Activated gamma-delta T cell treated with anti-CD3 and anti-CD28 coated beads, Interleukin-2, amount 50 U/mL, for 16 hours (primary cell): Measurements from ENCODE around the gene SMAP2.
"Not testable (repeated sequence)": the region's sequence is repeated elsewhere in the genome, so short reads cannot be mapped to it uniquely, and the experiment has no call there.

Experiments used
- DNase-seq: peaks from one replicate; pipeline ENCODE4 v3.0.0-alpha.2; 2020; ENCODE audit warnings: low read depth

SMAP2 gene

DNA sequence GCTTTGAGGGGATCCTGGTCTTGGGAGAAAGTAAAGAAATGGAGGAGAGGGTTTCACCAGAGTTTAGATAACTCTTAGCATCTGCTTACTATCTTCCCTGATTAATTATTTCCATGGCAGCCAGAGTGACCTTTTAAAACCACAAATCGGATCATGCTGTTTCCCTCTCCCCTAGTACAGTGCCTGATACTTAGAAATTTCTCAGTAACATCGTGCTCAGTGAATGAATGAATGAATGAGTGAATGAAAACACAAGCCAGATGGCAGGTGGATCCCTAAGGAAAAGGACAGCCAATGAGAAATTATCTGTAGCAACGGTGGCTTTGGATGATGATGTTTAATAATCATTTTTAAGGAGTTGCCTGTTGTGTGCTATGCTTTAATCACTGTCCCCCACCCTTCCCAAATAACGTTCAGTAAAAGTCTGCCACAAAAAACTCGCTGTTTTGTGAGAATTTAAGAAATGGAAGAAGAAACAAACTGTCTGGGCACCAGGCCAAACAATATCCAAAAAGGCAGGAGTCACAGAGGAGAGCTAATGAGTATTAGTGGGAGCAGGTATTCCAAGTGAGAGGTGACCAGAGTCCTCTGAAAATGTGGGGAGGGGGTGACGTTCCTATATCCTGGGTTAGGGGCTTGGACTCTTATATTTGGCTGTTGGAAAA lies 737 bp upstream of the SMAP2 start:
- no peak for DNase-seq

DNA sequence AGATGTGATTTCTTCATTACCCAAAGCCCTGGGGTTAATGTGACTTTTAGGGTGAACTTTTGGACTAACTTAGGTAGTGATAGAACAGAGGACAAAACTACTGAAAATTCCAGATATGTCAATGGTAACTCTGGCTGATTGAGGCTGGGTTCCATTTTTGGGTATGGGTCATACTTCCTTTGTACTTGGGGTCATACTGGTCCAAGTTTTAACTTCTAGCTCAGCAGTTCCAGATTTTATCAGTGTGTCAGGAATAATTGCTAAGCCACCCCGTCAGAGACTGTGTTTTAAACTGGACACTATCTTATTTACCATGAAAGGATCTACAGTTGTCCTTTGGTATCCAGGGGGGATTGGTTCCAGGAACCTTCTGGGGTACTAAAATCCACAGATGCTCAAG lies 4.0 kb downstream of the SMAP2 start:
- DNase-seq: no peak

DNA sequence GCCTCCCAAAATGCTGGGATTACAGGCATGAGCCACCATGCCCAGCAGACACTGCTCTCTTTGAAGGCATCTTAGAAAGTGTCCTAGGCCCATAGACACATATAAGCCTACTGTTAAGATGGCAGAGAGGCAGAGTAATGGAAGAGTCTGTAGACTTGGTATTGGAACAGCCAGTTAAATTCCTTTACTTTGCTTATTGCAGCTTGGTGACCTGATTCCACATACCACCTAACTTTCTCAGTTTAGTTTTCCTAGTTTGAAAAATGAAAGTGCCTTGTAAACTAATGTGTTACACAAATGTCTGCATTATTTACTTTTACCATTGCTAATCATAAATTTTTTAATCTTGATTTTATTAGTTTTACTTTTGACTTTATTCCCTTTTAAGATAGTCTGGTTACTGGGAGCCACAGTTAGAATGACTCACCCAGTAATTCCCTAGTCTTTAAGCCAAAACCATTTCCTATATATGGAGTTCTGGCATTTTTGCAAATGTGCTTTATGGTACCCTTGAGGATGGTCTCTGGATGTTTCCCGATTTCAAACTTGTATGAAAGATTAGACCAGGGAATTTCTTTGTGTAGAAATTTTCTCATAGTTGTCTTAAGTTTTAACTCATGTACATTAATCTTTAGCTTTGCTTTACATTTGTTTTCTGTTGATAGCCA lies 6.4 kb downstream of the SMAP2 start:
- DNase-seq: no peak

DNA sequence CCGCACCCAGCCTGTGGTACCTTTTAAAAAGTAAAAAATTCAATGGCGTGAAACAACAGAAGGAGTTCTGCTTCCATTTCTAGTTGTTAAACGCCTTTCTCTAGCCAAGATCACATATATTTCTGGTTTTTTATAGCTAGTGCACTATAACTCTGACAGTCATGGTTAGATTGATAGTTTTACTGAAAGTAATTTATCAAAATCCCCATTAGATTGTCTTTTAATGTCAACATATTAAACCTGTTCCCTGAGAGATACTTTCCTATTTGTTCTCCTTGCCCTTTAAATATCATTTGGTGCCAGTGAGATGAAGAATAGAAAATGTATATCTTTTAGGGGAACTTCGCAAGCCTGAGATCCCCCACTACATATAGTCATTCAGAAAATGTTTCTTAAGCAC lies 7.3 kb downstream of the SMAP2 start:
- no peak for DNase-seq

DNA sequence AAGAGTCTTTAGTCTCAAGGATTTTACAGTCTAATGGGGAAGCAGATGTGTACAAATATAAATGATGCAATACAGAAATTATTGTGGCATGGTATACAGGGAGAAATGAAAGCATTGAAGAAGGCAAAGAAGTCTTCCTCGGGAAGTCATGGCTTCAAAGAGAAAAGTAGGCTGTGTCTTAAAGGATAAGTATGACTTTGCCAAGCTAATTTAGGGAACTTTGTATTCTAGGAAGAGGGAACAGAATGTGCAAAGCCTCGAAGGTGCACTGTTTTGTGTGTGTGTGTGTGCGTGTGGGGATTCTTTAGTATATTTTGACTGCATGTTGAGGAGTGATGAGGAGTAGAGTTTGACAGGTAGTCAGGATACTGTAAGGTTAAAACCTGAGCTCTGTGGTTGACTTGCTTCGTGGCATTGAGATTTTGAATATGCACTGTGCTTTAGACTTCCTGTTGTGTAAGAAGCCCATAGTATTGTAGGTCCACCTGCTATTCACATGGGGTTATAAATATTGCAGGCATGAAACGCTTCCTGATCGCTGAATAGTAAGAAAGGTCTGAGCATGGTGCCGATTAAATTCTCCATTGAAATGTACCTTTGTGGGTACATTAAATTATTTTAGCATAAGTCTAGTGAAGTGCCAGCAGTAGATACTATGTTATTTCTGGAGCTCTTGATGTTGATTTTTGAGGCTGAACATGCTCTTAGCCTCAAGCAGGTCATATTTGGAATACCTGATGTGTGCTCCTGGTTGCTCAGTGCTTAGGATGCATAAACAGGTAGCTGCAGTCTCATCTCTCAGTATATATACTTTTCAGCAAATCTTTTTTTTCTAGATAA lies 8.0 kb downstream of the SMAP2 start:
- DNase-seq: no peak

DNA sequence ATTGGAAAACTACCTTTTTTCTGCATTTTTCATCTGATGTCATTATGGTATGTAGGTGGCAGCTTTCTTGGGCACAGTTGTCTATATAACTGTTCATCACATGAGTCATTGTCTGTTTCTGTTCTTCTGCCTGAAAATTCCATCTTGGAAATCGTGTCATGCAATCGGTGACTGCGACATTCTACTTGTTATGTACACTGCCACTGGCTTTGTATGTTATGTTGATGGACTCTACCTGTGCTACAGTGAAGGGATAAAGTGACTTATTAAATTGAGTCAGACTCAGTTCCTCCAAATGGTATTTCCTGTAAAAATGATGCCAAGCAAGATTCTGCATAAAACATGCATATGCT lies 8.6 kb downstream of the SMAP2 start:
- DNase-seq: no peak

DNA sequence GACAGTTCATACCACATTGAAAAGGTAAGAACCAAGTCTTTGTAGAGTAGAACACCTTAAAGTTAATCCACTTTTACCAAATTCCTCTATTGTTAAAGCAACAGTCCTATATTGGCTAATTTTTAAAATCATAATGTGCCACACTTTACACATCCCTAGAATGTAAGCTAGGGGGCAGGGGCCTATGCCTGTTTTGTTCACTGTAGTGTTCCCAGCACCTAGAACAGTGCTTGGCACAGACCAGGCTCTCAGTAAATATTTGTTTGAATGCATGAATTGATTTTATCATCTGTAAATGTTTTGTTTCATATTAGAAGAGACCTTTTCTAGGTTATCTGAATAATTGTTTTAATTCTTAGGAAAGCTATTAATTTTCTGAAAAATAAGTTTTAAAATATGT lies 9.1 kb downstream of the SMAP2 start:
- DNase-seq: no peak

DNA sequence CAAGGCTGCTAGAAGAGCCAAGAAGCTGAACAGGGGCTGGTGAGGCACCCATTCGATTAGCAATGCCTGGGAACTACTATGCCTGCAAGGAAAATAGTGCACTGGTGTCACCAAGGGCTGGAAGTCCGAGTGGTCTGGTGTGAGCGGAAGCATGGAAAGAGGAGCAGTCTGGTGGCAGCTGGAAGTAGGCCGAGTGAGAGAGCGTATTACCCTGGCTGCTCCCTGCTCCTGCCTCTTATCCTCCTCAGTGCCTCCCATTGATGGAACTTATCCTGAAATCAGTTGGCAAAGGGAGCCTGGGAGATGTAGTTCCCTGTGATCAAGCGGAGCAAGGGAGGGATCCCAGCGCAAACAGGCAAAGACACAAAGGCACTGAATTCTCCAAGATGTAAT lies 9.6 kb downstream of the SMAP2 start:
- no peak for DNase-seq

DNA sequence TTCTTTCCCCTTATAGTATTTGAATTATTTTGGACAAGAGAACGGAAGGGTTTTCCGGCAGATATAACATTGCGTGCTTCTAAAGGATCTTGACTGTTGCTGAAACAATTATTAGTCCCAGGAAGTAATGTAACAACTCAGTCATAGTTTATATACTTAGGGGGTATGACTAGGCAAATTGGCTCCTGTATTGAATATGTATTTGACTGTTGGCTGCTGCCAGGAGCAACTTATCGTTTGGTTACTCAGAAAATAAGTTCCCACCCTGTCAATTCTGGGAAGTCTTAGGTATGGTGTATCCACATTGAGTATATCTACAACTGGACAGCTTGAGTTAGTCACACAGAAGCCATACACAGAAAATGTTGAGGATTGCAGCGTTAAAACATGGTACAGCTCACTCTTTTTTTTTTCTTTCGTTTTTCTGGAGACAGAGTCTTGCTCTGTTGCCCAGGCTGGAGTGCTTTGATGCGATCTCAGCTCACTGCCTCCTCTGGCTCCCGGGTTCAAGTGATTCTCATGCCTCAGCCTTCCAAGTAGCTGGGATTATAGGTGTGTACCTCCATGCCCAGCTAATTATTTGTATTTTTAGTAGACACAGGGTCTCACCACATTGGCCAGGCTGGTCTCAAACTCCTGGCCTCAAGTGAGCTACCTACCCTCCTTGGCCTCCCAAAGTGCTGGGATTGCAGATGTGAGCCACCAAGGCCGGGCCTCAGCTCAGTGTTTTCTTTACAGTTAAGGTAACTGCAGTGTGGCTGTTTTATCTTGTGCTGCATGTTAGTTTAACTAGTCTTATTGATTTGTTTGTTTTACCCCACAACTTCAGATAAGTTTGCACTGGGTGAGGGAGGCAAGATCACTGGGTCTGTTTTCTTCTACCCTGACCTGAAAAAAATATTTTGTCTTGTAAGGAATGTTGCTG lies 10.2 kb downstream of the SMAP2 start:
- no peak for DNase-seq

DNA sequence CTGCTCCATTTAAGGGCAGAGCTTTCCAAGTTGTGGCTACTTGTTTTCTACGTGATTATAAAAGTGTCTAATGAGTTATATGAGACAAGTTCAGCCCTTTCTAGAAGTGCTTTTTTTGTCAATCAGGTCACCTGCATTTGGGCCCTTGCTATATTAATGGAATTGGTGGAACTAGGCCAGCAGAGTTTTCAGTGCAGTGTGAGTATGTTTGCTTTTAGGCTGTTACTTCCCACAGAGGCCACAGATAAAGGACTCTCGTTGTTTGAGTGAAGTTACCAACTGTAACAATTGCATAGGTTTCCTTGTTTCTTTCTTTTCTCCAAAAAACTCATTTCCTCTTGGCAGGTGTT lies 10.9 kb downstream of the SMAP2 start:
- no peak for DNase-seq

DNA sequence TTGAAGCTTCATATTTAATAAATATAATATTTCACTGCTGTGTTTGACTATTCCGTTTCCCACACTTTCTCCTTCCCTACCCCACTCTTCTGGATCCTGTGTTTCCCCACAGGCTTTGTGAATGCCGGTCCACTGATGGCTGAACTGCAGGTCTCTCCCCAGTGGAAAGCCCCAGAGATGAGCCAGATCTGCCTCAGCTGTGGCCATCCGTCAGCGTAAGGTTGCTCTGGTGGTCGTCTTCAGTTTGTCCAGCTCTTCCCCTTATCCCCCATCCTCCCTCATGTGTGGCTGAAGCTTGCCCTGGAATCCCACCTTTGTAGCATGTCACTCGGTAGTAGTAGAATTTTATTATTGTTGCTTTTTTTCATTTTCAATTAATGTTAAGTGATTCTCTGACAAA lies 11.4 kb downstream of the SMAP2 start:
- no peak for DNase-seq

DNA sequence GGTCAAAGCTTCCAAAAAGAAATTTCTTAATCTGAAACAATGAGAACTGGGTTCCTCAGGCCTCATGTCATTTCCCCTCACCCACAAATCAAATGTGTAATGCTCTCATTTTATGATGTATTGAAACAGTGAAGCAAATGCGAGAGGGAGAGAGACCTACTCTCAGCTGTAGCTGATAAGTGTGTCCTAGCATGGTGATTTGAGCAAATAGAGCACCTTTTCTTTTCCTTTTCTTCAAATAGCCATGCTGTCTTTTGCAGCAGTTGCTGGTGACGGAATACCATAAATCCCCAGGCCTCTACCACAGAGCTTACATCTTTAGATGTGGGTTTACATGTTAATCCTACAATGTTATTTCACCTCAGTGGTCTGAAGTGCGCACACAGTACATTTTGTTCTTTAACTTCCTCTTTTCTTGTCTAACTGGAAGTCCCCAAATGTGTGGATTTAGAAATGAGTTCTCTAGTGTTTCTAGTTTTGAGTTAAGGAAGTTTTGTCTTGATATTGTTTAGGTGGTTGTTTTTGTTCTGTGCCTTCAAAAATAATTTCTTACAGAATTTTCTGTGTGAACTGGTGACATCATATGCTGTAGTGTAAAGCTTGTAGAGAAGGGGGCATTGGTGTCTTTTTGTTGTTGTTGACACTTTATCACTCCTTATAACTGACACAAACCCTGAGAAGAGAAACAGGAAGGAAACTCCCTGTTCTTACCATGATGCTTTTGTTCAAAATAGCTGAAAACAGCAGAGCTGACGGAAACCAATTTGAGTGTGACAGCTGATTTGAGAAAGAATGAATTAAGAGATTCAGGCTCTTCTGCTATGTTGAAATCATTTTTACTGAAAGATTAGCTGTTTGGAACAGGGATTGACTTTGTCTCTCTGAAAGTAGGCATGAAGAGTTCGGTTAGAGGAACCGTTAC lies 12.2 kb downstream of the SMAP2 start:
- peak; percentile 49 for DNase-seq

DNA sequence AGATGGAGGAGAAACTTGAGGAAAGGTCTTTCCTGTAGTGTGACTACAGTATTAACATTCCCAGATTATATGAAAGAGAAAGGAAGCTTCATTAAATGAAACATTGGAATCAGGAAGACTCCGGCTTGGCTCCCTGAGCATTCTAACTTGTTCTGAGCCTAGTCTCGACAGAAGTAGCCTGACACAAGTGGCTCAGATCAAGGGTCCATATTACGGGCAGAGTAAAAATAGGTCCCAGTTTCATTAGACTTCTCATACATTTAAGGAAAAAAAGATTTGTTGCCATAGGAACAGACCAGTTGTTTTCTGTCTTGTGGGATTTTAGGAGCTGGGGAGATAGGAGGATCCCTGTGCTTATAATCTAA lies 12.8 kb downstream of the SMAP2 start:
- no peak for DNase-seq

DNA sequence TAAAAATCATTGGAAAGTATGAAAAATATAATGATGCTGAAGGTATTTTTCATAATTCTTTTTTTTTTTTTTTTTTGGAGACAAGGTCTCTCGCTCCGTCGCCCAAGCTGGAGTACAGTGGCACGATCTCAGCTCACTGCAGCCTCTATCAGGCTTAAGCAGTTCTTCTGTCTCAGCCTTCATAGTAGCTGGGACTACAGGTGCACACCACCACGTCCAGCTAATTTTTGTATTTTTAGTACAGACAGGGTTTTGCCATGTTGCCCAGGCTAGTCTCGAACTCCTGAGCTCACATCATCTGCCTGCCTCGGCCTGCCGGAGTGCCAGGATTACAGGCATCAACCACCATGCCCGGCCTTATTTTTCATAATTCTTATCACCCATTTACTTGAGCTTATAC lies 13.3 kb downstream of the SMAP2 start:
- no peak for DNase-seq

DNA sequence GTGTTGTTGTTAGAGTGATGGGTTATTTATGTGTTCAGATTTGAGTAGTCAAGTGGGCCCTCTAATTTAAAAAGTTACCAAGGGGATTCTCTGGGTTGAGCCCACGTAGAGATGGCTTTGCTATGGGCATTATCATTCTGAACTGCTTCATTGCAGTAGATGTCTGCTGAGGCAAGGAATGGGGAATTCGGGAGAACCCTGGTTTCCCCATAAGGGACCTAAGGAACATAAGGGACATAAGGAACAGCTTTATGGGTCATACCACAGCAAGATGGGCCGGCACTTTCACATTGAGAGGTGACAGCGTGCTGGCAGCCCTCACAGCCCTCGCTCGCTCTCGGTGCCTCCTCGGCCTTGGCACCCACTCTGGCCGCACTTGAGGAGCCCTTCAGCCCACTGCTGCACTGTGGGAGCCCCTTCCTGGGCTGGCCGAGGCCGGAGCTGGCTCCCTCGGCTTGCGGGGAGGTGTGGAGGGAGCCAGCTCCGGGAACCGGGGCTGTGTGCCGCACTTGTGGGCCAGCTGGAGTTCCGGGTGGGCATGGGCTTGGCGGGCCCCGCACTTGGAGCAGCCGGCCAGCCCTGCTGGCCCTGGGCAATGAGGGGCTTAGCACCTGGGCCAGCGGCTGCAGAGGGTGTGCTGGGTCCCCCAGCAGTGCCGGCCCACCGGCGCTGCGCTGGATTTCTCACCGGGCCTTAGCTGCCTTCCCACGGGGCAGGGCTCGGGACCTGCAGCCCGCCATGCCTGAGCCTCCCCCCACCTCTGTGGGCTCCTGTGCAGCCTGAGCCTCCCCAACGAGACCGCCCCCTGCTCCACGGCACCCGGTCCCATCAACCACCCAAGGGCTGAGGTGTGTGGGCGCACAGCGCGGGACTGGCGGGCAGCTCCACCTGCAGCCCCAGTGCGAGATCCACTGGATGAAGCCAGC lies 14.1 kb downstream of the SMAP2 start:
- DNase-seq: not testable (repeated sequence)

DNA sequence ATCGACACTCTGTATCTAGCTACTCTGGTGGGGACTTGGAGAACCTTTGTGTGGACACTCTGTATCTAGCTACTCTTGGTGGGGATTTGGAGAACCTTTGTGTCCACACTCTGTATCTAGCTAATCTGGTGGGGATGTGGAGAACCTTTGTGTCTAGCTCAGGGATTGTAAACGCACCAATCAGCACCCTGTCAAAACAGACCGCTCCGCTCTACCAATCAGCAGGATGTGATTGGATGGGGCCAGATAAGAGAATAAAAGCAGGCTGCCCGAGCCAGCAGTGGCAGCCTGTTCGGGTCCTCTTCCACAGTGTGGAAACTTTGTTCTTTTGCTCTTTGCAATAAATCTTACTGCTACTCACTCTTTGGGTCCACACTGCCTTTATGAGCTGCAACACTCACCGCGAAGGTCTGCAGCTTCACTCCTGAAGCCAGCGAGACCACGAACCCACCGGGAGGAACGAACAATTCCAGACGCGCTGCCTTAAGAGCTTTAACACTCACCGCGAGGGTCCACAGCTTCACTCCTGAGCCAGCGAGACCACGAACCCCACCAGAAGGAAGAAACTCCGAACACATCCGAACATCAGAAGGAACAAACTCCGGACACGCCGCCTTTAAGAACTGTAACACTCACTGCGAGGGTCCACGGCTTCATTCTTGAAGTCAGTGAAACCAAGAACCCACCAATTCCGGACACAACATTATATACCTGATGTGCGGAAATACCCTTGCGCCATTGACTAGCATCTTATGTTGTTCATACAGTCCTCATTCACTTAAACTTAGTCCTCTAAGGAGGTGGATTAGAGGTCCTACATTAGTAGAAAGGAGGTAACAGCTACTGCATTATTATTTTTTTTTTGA lies 15.2 kb downstream of the SMAP2 start:
- not testable (repeated sequence) for DNase-seq

DNA sequence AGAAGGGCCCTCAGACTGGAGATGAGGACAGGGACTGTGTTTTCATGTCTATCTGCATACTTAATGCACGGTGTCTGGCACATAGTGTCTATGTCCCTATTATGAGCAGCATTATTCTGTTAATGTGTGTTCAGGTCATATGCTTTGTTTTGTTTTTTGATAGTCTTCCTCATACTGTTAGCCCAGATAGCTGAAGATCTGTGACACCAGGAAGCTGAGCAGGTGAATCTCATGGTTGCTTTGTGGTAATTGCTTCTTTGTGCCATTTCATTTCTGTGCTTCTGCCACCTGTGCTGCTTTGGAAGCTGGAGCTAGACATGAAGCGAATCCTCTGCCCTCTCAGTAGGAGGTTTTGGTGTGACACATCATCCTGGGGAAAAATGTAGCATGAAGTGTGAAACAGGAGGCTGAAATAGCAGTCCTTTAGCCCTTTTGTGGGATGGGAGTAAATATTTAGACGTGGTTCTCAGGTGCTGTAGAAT lies 15.8 kb downstream of the SMAP2 start:
- DNase-seq: no peak

DNA sequence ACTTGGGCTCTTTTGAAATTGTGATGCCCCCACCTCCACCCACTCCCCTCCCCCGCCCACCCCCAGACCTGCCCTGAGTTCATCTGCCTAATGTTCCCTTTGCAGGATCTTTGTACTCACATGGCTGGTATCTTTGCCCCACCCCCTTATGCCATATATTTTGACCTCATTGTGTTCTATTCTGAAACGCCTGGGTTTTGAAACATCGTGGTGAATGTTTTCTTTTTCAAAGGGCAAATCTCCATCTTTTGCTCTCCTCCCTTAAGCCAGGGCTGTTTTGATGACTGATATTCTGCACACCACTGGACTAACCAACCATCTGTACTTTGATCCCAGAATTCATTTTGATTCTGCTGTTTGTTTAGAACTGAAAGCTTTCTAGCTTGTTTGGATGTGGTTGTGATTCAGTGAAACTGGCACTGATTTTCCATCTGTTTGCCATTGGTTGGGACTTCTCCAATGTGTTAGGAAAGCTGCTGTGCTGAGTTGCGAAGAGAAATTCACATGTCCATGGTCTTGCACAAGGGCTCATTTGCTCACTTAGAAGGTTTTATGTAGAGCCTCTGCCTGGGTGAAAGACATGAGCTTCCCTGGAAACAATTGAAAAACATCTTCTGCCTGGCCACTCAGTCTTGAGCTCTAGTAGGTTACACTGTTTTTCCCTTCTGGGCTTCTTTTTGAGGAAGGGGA lies 16.5 kb downstream of the SMAP2 start:
- DNase-seq: no peak
